Right lung (tissue), 5 donors: ENCODE data around the gene TAF4. TPM values are rescaled to one million over a fixed set of nuclear protein-coding genes. Genes with fewer than 3 reads are reported as not detected.
"Not testable (repeated sequence)": the region's sequence is repeated elsewhere in the genome, so short reads cannot be mapped to it uniquely, and the experiment has no call there.

Experiments used
- DNase-seq, 2 donors: peaks; one replicate each; pipeline ENCODE4 v3.0.0-alpha.2; 2013
- polyA plus RNA-seq, 5 donors: library from polyadenylated mRNA; unstranded; fragments of 120-200 nt; gene quantifications; one replicate each; pipeline versions ENCODE4 v1.2.1 to v1.2.3, GENCODE V29; 2013; ENCODE audit warnings: inconsistent platforms in 1 of 5, low replicate concordance in 1 of 5; ENCODE audit not compliant: insufficient read length in 5 of 5, insufficient read depth in 1 of 5

The TAF4 gene
- polyA plus RNA-seq, 5 donors = 13.0 to 17.7 (median 15.9) TPM

- no peak for DNase-seq
Measured at GRCh38 chr20:61949363-61949713, 116.3 kb downstream of the TAF4 start.

DNA sequence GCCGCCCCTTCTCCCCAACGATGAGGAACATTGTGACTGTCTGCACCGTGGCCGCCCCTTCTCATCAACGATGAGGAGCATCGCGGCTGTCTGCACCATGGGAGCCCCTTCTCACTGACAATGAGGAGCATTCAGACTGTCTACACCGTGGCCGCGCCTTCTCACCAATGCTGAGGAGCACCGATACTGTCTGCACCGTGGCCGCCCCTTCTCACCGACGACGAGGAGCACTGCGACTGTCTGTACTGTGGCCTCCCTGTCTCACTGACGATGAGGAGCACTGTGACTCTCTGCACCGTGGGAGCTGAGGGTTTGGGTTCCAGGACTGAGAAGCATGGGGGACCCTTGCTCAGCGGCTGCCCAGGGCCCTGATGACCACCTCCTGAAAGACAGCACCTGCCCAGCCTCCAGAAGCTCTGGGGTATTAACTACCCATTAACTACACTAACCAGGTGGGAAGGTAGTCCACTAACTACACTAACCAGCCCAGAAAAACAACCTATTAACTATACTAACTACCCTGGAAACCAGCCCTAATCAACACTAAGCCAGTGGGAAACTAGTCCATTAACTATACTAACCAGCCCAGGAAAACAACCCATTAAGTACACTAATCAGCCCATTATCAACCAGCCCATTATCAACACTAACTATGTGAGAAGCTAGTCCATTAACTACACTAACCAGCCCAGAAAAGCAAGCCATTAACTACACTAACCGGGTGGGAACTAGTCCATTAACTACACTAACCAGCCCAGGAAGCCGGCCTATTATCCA is 116.9 kb downstream of the TAF4 start:
- no peak for DNase-seq

- not testable (repeated sequence) for DNase-seq
Measured at GRCh38 chr20:61948056-61948455, 117.6 kb downstream of the TAF4 start.

- DNase-seq = not testable (repeated sequence)
Measured at GRCh38 chr20:61945495-61945894, 120.2 kb downstream of the TAF4 start.

DNA sequence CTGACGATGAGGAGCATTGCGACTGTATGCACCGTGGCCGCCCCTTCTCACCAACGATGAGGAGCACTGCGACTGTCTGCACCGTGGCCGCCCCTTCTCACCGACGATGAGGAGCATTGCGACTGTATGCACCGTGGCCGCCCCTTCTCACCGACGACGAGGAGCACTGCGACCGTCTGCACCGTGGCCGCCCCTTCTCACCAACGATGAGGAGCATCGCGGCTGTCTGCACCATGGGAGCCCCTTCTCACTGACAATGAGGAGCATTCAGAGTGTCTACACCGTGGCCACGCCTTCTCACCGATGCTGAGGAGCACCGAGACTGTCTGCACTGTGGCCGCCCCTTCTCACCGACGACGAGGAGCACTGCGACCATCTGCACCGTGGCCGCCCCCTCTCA is 120.7 kb downstream of the TAF4 start:
- DNase-seq = not testable (repeated sequence)

DNA sequence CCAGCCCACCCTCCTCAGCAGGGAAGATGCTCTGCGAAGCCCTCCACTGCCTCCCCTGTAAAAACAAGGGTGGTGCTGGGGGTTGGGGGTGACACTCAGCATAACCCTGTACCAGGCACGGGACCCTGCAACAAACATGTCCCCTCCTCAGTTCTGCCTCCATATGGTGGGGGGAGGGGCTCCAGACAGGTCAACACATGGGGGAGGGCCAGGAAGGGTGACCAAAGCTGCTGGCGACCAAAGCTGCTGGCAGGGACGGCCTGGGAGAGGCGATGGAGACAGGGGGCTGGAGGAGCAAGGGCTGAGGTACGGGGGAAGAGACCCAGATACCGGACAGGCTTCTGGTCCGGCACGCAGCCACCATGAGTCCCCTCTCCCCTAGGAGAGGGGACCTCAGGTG is 123.2 kb downstream of the TAF4 start:
- DNase-seq = no peak

GRCh38 chr20:61941721-61942405 is 123.8 kb downstream of the TAF4 start:
- no peak for DNase-seq

GRCh38 chr20:61940976-61941720 is 124.5 kb downstream of the TAF4 start:
- no peak for DNase-seq

DNA sequence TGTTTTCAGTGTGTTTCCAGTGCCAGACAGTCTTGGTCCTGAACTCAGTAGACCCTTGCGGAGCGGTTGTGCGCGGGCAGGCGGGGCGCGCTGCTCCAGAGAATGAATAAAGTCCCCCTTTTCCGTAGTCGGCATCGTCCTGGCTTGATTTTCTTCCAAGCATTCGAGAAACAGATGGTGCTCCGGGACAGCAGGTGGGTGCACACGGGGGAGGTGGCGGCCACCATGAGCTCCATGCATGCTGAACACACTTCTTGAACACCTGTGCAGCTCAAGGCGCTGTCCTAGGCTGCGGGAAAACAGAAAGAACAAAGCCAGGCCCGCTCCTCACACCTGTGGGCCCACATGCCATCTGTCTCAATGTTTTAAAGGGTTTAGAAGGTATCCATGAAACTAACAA is 125.2 kb downstream of the TAF4 start:
- no peak for DNase-seq

GRCh38 chr20:61939691-61940360 is 125.9 kb downstream of the TAF4 start:
- no peak for DNase-seq

DNA sequence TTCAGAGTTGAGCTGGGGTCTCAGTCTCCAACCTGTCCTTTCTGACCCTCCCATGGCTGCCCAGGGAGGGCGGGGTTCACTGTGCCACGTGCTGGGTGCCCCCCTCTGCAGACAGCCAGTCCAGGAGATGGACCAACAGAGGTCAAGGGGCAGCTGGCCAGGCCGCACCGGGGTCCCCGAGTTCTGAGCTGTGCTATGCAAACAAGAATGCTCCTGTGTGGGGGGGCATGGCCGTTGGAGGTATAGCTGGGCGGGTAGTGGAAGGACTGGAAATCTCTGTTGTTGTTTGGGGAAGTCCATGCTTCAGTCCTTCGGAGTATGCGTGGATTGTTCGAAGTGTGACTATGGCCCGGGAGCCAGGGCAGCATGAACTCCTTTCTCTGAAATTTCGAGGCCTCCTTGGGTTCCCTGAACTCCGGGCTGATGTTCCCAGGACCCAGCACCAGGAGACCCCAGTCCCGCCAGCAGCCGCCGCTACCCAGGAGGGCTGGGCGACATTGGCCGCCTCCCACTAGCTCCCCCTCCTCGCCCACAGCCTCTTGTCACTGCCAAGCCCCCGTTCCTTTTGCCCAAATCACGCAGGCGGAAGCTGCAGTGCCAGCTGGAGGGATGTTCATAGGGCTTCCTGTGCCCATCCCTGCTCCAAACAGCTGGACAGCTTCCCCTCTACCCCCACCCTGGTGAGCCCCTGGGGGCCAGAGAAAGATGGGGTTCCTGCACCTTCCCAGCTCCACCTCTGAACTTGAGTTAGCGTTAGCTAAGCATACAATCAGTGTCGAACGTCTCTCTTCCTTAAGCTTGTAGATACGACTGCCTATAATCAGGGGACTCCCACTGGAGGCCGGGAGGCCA is 126.6 kb downstream of the TAF4 start:
- no peak for DNase-seq

- no peak for DNase-seq
Measured at GRCh38 chr20:61937963-61938838, 127.5 kb downstream of the TAF4 start.

DNA sequence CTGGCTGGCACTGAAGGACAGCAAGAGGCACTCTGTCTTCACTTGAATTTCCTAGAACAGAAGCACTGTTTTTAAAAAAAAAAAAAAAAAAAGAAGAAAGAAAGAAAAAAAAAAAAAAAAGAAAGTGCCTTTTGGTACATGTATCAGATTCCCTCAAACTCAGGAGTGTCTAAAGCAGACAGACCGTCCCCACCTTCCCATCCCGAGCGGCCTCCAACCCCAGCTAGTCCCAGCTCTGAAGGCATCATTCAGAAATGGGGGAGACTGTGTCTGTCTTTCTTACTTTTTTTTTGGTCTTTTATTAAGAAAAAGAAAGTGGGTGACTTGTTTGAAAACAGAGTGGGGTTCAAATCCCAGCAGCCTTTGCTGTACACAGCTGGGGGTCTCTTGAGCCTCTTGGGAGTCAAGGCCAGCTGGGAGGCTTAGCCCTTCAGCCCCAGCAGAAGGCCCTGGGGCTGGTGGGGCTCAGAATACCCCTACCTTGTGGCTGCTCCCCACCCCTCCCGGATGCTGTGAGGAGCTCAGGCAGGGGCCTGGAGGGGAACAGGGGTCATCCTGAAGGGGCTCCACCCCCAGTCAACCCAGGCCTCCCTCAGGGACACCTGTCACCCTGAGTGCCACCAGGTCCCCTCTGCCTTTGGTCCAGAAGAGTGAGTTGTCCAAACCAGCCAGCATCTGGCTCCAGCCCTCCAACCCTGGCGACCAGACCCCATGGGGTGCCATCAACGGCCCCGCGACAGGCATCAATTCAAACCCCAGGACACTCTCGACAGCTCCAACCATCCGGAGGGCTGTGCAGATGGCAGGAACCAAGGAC is 128.3 kb downstream of the TAF4 start:
- no peak for DNase-seq

GRCh38 chr20:61936701-61937131 is 129.0 kb downstream of the TAF4 start:
- no peak for DNase-seq

DNA sequence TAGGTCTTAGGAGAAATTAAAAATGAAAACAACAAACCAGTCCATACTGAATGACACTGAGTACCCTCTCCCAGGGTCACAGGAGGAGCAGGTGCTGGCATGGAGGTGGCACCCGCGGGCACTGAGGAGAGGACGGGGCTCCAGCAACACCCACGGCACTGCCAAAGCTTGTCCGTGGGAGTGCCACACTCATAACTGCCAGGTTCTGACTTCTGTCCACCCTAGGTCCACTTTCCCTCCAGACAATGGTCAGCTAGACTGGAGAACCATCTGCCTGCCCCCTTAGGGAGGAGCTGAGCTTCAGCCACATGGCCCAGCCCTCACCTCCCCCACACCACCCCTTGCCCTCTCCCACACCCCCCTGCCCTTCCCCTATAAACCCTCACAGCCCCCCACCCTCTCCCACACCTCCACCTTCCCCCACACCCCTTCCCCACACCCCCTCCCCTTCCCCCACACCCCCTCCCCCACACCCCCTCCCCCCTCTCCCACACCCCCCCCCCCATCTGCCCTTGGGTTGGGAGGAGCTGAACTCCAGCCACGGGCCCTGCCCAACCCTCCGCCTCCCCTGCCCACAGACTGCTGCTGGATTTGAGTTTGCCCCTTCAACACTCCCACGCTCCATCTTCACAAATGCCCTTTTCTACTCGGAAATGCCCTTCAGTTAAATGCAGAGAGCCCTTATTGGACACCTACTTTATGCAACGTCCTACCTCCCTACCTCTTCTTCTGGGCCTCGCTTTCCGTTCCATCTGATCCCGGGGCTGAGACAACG is 129.6 kb downstream of the TAF4 start:
- no peak for DNase-seq

DNA sequence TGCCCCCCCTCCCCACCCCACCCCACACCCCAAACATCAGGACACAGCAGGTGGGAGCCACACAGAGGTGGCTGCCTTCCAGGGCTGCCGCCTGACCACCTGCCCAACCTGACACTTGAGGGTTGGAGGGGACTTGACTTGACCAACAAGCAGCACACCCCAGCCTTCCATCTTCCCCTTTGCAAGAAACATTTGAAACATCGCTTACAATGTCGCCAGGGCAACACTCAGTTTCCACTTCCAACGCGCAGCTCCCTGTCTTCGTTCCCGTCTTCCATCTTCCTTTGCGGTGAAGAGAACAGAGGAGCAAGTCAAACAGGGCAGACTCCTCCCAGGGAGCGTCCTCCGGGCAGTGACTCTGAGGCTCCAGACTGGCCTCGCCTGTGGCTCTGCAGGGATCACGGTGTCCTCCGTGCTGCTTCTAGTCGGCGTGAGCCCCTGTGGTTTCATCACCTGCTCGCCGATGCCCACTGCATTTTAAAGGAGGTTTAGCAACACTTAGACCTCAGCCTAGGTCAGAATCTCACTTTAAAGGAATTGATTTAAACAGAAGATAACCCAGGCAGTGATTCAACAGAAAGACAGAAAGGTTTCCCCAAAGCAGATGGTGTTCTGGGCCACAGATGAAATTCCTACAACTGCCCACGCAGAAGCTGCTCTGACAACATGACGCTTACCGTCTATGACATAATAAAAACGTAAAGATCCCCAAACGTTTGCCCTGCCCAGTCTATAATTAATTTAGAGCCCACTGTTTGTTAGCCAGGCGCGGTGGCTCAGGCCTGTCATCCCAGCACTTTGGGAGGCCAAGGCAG is 130.8 kb downstream of the TAF4 start:
- no peak for DNase-seq

DNA sequence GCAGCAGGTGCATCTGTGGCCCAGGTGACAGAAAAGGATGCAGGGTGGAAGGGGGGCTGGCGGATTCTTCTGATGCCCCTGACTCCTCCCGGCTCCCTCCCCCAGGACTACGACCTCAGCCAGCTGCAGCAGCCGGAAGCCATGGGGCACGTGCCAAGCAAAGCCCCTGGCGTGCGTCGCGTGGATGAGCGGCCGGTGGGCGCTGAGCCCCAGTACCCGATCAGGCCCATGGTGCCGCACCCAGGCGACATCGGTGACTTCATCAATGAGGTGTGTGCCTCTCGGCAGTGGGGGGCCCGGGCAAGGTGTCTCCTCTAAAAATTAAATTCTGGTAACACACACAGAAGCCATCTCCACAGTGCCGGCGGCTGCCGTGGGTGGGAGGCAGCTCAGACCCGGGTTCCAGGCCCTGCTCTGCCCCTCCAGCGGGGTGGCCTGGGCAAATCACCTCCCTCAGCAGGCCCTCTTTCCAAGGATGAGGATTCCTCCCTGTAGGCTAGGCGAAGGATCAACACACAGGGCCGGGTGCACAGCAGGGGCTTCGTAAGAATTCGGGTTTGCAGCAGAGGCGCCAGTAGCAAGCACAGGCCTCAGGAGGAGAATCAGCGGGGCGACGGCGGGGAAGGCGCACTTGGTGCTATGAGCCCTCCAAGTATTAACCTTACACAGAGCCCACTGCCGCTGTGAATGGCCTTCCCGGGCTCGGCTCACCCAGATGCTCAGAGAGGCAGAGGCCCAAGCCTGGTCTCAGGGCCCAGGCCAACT is 131.5 kb downstream of the TAF4 start:
- no peak for DNase-seq
